SK-N-SH (cell line): Measurements from ENCODE around the gene SIAH1. TPM values are rescaled to one million over a fixed set of nuclear protein-coding genes. Genes with fewer than 3 reads are reported as not detected.

Experiments
- CTCF ChIA-PET: fragments of 300-600, 350-600 bp; formaldehyde crosslinking; extraction: SDS; loops from one replicate; lab custom pipeline; 2021; lab: Yijun Ruan, JAX
- POLR2A ChIA-PET: fragments of 350-600 bp; sonication (Branson Sonifier 250); formaldehyde crosslinking; extraction: SDS; loops from one replicate; lab custom pipeline; 2020; ENCODE audit warnings: antibody characterized with exemption, inconsistent platforms; lab: Yijun Ruan, JAX
- DNase-seq: peaks from one replicate; pipeline ENCODE4 v3.0.0; 2012
- H2AFZ ChIP-seq: fragments of 200-600 bp; sonication (generic); 2 replicates; pipeline ENCODE4 v1.8.1; 2016; ENCODE audit warnings: antibody characterized with exemption, mild to moderate bottlenecking, low read depth
- H3F3A ChIP-seq: fragments of 200-600 bp; sonication (generic); replicated peaks from 2 replicates; pipeline ENCODE3; 2016; ENCODE audit warnings: antibody characterized with exemption, mild to moderate bottlenecking; ENCODE audit not compliant: insufficient read depth
- H3K27ac ChIP-seq, 2 experiments: fragments of 200-500 bp in 1 of 2; fragments of 200-600 bp in 1 of 2; sonication (Bioruptor generic) in 1 of 2; sonication (generic), shearing (Covaris generic) in 1 of 2; 2 replicates each; pipeline versions ENCODE4 v1.5.1 to v1.6.1; 2014 to 2016; ENCODE audit warnings: low read depth in 2 of 2, inconsistent platforms in 1 of 2, low read length in 1 of 2, mild to moderate bottlenecking in 1 of 2, mixed read lengths in 1 of 2
- H3K27me3 ChIP-seq: fragments of 200-600 bp; sonication (generic), shearing (Covaris generic); 2 replicates; pipeline ENCODE4 v1.6.1; 2016; ENCODE audit warnings: mixed run types; ENCODE audit not compliant: insufficient read depth
- H3K36me3 ChIP-seq, 2 experiments: fragments of 200-500 bp in 1 of 2; fragments of 200-600 bp in 1 of 2; sonication (Bioruptor generic) in 1 of 2; sonication (generic) in 1 of 2; replicated peaks in 1 of 2; 2 replicates each; pipeline versions ENCODE3 to v1.5.1; 2014 to 2016; ENCODE audit warnings: low read length in 1 of 2, mild to moderate bottlenecking in 1 of 2; ENCODE audit not compliant: insufficient read depth in 2 of 2, control insufficient read depth in 1 of 2
- H3K4me1 ChIP-seq, 2 experiments: fragments of 200-500 bp in 1 of 2; fragments of 200-600 bp in 1 of 2; sonication (Bioruptor generic) in 1 of 2; sonication (generic), shearing (Covaris generic) in 1 of 2; 2 replicates each; pipeline versions ENCODE4 v1.5.1 to v1.6.1; 2014 to 2016; ENCODE audit warnings: low read depth in 1 of 2, low read length in 1 of 2, mixed run types in 1 of 2; ENCODE audit not compliant: insufficient read depth in 2 of 2, control insufficient read depth in 1 of 2
- H3K4me2 ChIP-seq: fragments of 200-600 bp; sonication (generic), shearing (Covaris generic); 2 replicates; pipeline ENCODE4 v1.6.1; 2017; ENCODE audit warnings: mixed run types
- H3K4me3 ChIP-seq, 2 experiments: fragments of 200-500 bp in 1 of 2; fragments of 200-600 bp in 1 of 2; sonication (Bioruptor generic) in 1 of 2; sonication (generic), shearing (Covaris generic) in 1 of 2; 2 replicates each; pipeline versions ENCODE4 v1.5.1 to v1.8.1; 2014 to 2016; ENCODE audit warnings: low read depth in 2 of 2, inconsistent platforms in 1 of 2, low read length in 1 of 2, mild to moderate bottlenecking in 1 of 2, mixed read lengths in 1 of 2, moderate library complexity in 1 of 2
- H3K79me2 ChIP-seq: fragments of 200-600 bp; sonication (generic); 2 replicates; pipeline ENCODE4 v1.8.1; 2017; ENCODE audit warnings: mild to moderate bottlenecking; ENCODE audit not compliant: insufficient read depth
- H3K9ac ChIP-seq: fragments of 200-600 bp; sonication (generic); 2 replicates; pipeline ENCODE4 v1.6.1; 2017; ENCODE audit warnings: mixed run types
- H3K9me2 ChIP-seq: fragments of 200-600 bp; sonication (generic); 2 replicates; pipeline ENCODE4 v1.6.1; 2017; ENCODE audit warnings: mixed run types
- H3K9me3 ChIP-seq: fragments of 200-600 bp; sonication (generic); 2 replicates; pipeline ENCODE4 v1.6.1; 2017; ENCODE audit warnings: mixed run types, mild to moderate bottlenecking, moderate library complexity
- H4K20me1 ChIP-seq: fragments of 200-600 bp; sonication (generic); 2 replicates; pipeline ENCODE4 v1.6.1; 2017; ENCODE audit warnings: mild to moderate bottlenecking, mixed run types; ENCODE audit not compliant: insufficient read depth
- CHD2 ChIP-seq: fragments of 150-350 bp; IDR thresholded peaks from 2 replicates; pipeline ENCODE4 v1.6.1; 2018; ENCODE audit warnings: low read length; ENCODE audit not compliant: partially characterized antibody
- CTCF ChIP-seq: fragments of 200-600 bp; sonication (generic); IDR thresholded peaks from 2 replicates; pipeline ENCODE4 v1.6.1; 2017; ENCODE audit warnings: antibody characterized with exemption, mild to moderate bottlenecking, moderate library complexity
- EZH2phosphoT487 ChIP-seq: fragments of 200-600 bp; sonication (generic); IDR thresholded peaks from 2 replicates; pipeline ENCODE4 v1.6.1; 2017; ENCODE audit warnings: low read depth, mixed run types, mild to moderate bottlenecking, antibody characterized with exemption, moderate library complexity, borderline replicate concordance
- FOSL2 ChIP-seq: IDR thresholded peaks from 2 replicates; pipeline ENCODE4 v1.4.0; 2012; ENCODE audit warnings: low read depth, mild to moderate bottlenecking, moderate library complexity, borderline replicate concordance
- GABPA ChIP-seq: IDR thresholded peaks from 2 replicates; pipeline ENCODE4 v1.4.0; 2012; ENCODE audit warnings: low read depth, mild to moderate bottlenecking
- GATA2 ChIP-seq: sonication (generic); formaldehyde crosslinking; IDR thresholded peaks from 2 replicates; pipeline ENCODE4 v1.5.0; 2020; ENCODE audit warnings: mild to moderate bottlenecking, missing genetic modification reagents
- NFIC ChIP-seq: IDR thresholded peaks from 2 replicates; pipeline ENCODE4 v1.4.0; 2012; ENCODE audit warnings: borderline replicate concordance
- PBX3 ChIP-seq: IDR thresholded peaks from 2 replicates; pipeline ENCODE4; 2012
- TEAD4 ChIP-seq: IDR thresholded peaks from 2 replicates; pipeline ENCODE4 v1.4.0; 2012; ENCODE audit warnings: mild to moderate bottlenecking, borderline replicate concordance; ENCODE audit not compliant: insufficient read depth
- WGBS: methylation state at CpG from one replicate; pipeline ENCODE4 v1.1.6; 2017; ENCODE audit warnings: low lambda C conversion rate; 5-methylcytosine and 5-hydroxymethylcytosine counted together
- polyA plus RNA-seq, 3 experiments: library from polyadenylated mRNA; depleted of rRNA; stranded (reverse); fragments of >200 nt; gene quantifications; 2 replicates each; pipeline ENCODE4 v1.2.3, GENCODE V29; 2012
- TF ChIP-seq, protein P1 (sequence below): IDR thresholded peaks from 2 replicates; pipeline ENCODE4 v1.4.0; 2012; ENCODE audit warnings: low read depth, borderline replicate concordance

Gene SIAH1
- polyA plus RNA-seq, 1 of the 3 experiments (the other 2 are of a cell fraction), result 15.4 TPM

- Histone ChIP-seq H3K27me3 (no peaks in the 10 kb centered on the region), H3K36me3 (peaks cover 22 to 23% of the 10 kb centered on the region in 2 experiments)
- no peak for TF ChIP-seq EZH2phosphoT487
- TF ChIP-seq TEAD4, result peak; percentile 34; the same call in 1 of the 2 replicates
- no peak for TF ChIP-seq GABPA
- 0 out of 2 replicates have a peak, but pooled peaks have one; percentile 15 for TF ChIP-seq FOSL2
- no peak for TF ChIP-seq CHD2
- no peak for TF ChIP-seq CTCF
- TF ChIP-seq PBX3, result no peak
- no peak for TF ChIP-seq GATA2 (CRISPR knock-in tag)
- TF ChIP-seq, protein P1, sequence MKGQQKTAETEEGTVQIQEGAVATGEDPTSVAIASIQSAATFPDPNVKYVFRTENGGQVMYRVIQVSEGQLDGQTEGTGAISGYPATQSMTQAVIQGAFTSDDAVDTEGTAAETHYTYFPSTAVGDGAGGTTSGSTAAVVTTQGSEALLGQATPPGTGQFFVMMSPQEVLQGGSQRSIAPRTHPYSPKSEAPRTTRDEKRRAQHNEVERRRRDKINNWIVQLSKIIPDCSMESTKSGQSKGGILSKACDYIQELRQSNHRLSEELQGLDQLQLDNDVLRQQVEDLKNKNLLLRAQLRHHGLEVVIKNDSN, result no peak
- TF ChIP-seq, all 33 proteins: peak for 2
- Histone ChIP-seq H3K9me2 (no peaks in the 10 kb centered on the region), H3F3A (peaks cover 6% of the 10 kb centered on the region), H3K27ac (peak overlapping the region in 1 of 2 experiments; percentile 21; a peak in 1 of 4 replicates), H3K4me1 (no peaks in the 10 kb centered on the region), H3K4me2 (no peak overlapping the region), H3K9ac (no peak overlapping the region), H3K4me3 (no peak overlapping the region), H3K9me3 (no peaks in the 10 kb centered on the region), H2AFZ (no peak overlapping the region), H4K20me1 (no peaks in the 10 kb centered on the region), H3K79me2 (no peaks in the 10 kb centered on the region)
- 93% methylated on average over 3 of the region's 3 CpGs for WGBS
- CTCF ChIA-PET, result interaction anchor here (1.2 to 1.3 kb wide), 2 partner anchors 17 to 294 kb away, joined by 4 to 5 read pairs; no protein-coding TSS in a partner anchor
- POLR2A ChIA-PET, result no interaction called here
- no peak for DNase-seq
Observed at GRCh38 chr16:48335961-48336360, 49.3 kb downstream of the SIAH1 start.

DNA sequence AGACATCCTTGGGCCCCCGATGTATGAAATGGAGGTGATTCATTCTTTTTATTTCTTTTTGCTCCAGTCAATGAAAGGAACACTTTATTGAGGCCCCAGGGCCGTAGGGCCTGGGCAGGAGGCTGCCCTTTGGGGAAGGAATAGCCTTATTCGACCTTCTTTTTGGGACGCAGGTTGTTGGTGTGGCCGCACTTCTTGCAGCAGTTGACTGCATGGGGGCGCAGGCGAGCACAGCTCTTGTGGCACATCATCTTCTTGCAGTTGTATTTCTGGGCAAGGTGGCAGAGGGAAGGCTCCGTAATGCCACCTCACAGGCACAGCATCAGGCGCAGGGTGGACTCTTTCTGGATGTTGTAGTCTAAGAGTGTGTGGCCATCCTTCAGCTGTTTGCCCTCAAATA lies 50.9 kb downstream of the SIAH1 start:
- H3K4me2 ChIP-seq, result no peak overlapping the region
- no peaks in the 10 kb centered on the region for H3K9me2 ChIP-seq
- H3K36me3 ChIP-seq, result peaks cover 22 to 23% of the 10 kb centered on the region in 2 experiments
- CTCF ChIA-PET, result interaction anchor here (1.0 to 1.9 kb wide), 2 partner anchors 289 to 296 kb away, joined by 3 to 4 read pairs; no protein-coding TSS in a partner anchor
- H3K27ac ChIP-seq, result no peak overlapping the region
- no peaks in the 10 kb centered on the region for H3K79me2 ChIP-seq
- peaks cover 6% of the 10 kb centered on the region for H3F3A ChIP-seq
- no peak overlapping the region for H3K9ac ChIP-seq
- 98% methylated on average over 9 of the region's 9 CpGs for WGBS
- no peak for DNase-seq
- POLR2A ChIA-PET, result no interaction called here
- H3K4me3 ChIP-seq, result no peak overlapping the region
- H4K20me1 ChIP-seq, result no peaks in the 10 kb centered on the region
- H3K9me3 ChIP-seq, result no peaks in the 10 kb centered on the region
- TF ChIP-seq NFIC (no peak), CTCF (0 out of 2 replicates have a peak, but pooled peaks have one; percentile 6)
- TF ChIP-seq, all 33 proteins: peak for 1
- Histone ChIP-seq H3K27me3 (no peaks in the 10 kb centered on the region), H3K4me1 (no peaks in the 10 kb centered on the region), H2AFZ (no peak overlapping the region)
